Putamen (tissue), 1 donor: Measurements from ENCODE around the gene LIMS1.

ENCODE experiments used
- DNase-seq: peaks from one replicate; pipeline ENCODE4 v3.0.0-alpha.2; 2016; ENCODE audit warnings: low spot score

The LIMS1 gene

DNA sequence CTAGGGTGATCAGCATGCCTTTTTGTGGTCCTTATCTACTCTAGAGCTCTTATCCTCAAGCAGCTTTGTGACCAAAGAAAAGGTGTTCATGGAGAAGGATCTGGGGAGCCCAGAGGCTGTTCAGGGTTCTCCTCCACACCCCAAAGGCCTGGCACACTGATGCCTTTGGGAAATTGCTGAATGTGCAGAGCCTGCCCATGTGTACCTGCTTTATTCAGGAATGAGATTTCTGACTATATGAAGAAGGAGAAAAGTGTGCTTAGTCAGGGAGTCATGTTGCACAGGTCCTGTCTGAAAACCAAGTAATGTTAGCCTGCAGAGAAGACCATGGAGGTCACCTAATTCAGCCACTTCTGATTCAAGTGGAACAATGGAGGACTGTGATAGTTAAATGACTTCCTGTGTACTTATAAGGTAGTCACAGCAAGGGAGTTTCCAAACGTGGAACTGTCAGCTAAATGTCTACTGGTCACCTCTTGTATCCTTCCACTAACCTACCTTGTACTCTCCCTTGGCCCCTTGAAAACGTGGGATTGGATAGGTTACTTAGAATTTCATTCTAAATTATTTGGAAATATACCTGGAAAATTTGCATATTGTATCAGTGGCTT is 81.3 kb downstream of the LIMS1 start:
- DNase-seq = no peak

DNA sequence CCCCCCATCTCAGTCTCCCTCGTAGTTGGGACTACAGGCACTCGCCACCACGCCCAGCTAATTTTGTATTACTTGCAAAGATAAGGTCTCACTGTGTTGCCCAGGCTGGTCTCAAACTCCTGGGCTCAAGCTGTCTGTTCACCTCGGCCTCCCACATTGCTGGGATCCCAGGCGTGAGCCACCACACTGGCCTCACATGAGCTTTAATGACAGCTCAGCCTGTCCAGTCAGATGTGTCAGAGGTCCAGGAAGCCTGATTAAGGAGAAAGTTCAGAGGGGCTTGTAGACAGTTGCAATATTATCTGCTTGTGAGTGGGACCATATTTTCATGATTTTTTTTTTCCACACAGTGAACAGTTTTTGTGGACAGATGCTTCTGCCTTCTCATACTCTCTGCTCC is 82.0 kb downstream of the LIMS1 start:
- DNase-seq = no peak

DNA sequence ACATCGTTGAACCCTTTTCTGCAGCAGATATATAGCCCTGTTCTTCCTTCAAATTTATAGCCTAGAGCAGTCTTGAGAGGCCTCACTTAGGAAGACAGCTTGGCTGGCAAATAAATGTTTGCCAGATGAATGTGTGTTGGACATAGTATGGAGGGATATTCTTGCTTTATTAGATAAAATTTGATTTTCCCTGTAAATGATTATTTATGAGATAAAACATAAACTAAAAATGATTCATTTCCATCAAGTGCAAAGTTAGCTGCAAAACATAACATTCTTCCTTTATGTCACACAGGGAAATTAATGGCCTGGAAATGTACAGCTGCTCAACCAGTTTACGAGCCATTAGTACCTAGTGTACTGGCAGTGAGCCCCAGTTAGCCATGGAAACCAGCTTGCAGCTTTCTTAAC is 82.5 kb downstream of the LIMS1 start:
- DNase-seq = no peak

DNA sequence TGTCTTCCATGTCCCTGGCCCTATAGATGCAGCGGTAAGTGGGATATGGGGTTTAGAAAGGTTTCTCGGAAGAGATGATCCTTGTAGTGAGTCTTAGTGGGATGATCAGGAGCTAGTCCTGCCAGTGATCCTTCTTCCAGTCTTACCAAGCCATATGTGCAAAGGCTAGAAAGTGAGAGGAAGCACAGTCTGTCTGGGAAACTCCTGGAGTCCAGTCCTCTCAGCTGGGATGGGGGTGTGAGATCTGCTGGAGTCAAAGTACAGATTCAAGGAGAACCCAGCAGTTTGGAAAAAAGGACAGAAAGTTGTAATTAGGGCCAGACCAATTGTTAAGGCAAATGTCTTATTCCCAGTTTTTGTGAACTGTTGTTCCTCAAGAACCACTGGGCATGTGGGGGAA is 83.3 kb downstream of the LIMS1 start:
- DNase-seq = no peak

DNA sequence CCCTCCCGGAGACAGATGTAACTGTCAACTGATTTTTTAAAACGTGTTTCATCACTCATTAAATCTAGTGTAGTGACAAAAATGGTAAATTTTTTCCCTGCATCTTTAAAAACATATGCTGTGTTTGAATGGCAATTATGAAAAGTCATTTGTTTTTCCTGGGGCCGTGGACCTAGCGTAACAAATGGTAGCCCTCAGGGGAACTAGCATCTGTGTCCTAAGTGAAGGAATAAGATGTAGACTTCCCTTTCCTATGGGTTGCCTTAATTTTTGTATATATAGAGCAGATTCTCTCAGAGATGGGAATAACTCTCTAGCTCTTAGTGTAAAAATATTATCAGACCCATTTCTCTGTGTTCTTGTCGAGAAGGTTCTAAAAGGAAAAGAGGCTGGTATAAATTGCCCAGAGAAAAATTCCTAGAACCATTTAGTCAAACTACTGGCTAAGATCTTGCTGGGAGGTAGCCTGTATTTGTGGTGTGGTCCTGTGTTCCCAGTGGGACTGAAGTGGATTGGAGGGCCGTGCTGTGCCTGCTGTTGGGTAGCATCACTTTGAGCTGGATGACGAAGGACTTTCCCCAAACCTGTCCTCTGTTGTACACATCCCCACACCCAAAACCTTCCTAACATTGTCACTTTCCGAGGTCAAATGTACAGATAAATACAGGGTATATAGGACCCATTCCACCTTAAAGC is 85.8 kb downstream of the LIMS1 start:
- no peak for DNase-seq

DNA sequence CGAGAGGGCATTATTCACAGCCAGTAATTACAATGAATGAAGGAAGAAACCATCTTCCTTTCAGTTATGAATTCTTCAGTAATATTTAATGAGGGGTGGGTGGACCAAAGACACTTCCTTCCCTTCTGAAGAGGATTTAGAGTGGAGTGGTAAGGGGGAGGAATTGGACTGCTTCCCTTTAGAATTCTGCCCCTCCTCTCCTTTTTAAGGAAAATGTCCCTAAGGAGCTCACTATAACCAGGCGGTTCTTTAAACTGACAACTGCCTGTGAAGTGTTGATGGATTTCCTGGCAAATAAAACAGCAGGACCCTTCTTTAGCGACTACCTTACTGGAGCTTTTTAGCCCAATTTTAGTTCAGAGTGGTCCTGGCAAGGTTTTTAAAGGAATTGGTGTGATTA is 86.4 kb downstream of the LIMS1 start:
- DNase-seq = no peak

DNA sequence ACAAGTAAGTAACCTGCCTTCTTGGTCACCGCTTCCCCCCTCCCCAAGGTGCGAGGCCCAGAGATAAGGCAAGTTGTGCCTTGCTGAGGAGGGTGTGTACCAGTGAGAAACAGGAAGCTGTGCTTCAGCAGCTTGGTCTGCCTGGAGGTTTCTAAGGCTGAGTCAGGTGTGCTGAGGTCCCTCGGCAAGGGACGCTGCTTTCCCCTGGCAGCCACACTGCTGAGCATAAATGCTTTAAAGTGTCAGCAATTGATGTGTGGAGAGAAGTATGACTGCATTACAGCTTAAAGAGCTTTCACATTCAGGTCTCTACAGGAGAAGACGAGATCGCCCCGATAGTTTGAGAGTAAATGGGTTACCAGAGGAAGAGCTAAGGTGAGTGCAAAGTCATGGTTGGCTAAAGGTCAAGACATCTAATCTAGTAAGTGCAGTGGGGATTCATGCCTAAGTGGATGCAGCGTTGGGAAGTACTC is 86.9 kb downstream of the LIMS1 start:
- no peak for DNase-seq

DNA sequence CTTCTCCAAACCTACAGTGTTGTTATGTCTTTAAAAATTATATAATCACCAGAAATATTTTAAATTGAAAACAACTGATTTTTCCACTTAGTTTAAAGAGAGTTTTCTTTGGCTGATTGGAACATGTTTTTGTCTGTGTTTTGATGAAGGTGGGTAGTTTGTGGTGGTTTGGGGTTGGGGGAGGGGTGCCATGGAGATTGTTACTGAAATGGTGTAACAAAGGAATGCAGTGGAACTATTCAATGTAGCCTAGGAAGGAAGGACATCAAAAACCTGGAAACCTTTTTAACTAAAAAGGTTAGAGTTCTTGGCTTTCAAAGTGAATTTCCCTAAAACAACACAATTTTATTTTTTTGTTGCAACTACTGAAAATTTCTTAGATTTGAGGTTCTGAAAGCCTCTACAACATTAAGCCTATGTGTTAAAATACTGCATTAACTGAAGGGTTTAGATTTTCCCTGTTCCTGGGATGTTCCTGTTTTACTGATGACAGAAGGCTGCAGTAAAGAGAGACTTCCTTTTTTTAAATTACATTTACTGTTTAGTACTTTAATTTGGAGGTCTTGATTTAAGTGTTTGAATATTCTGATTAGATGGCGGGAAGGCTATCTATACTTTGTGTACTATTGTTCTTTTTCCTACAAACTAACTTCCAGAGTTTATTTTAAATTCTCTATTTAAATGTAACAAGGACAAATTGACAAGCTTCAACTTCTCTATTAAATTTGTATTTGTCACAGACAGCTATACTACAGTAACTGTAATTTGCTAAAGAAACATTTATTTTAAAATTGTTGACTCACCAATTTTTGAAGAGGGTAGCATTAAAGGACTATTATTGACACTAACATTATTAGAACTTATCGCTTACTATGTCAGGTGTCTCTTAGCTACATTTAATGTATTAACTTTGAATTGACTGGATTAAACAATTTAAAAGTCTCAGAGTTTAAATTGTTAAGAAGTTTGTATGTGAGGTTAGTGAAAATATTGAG is 87.7 kb downstream of the LIMS1 start:
- DNase-seq = no peak

DNA sequence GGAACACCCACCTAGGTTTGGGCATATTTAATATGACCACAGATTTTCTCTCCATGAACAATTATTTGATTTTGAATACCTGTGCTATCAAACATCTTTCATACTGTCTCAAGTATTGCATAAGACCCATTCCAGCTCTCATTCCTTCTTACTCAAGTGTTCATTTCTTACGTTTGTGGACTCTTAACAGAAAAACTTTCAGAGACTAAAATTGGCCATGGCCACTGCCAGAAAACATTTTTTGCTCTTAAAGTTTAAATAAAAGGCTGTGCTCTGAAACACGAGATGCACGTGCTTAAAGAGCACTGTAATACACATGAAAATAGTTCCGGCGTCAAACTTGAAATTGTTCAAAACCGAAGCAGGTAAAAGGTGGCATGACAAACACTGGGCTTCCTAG is 89.3 kb downstream of the LIMS1 start:
- no peak for DNase-seq

DNA sequence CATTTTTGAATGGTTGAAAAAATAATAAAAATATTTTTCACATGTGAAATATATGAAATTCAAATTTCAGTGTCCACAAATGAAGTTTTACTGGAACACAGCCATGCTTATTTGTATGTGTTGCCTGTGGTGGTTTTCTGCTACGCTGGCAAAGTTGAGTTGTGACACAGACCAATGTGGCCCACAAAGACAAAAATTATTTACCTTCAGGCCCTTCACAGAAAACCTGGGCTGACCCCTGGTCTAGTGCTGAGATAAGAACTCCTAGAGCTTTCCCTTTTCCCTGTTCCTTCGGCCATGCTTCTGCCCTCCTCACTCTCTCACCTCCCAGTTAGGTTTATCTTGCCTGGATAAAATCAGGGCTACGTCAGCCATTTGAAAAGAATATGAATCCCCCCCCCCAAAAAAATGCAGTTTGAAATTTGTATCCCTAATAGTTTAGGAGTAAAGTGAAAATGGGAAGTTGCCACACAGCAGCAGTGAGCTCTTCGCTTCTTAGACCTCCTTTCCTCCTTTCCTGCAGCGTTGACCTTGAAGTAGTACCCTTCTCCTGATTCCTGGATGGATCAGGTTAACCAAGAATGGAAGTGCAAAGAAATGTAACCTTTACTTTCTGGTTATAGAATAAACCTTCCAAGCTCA is 91.0 kb downstream of the LIMS1 start:
- no peak for DNase-seq

DNA sequence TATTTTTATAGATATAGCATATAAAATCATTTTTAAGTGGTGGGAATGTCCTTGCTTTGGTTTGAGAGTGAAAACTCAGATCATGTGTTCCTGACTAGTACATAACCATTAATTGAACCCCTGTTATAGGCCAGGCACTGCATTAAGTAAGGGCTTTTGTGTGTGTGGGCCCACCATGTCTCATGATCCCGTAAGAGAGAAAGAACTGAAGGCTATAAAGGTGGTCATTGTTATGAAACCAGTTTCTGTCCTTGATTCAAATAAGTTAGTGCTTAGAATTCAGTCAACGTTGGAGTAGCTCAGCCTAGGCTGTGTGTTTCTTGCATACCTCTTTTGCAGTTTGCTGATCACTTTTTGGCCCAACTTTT is 91.5 kb downstream of the LIMS1 start:
- no peak for DNase-seq

DNA sequence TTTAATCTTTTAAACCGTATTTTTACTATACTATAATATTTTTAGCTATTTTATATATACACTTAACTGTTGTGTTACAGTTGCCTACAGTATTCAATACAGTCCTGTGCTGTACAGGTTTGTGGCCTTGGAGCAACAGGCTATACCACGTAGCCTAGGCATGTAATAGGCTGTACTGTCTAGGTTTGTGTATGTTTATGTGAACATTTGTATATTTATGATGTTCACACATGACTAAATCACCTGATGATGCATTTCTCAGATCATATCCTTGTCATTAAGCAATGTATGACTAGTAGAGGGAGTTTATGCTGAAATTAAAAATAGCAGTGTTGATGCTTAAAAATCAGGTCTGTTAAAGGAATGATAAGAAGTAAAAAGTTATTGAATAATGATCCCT is 92.7 kb downstream of the LIMS1 start:
- no peak for DNase-seq

DNA sequence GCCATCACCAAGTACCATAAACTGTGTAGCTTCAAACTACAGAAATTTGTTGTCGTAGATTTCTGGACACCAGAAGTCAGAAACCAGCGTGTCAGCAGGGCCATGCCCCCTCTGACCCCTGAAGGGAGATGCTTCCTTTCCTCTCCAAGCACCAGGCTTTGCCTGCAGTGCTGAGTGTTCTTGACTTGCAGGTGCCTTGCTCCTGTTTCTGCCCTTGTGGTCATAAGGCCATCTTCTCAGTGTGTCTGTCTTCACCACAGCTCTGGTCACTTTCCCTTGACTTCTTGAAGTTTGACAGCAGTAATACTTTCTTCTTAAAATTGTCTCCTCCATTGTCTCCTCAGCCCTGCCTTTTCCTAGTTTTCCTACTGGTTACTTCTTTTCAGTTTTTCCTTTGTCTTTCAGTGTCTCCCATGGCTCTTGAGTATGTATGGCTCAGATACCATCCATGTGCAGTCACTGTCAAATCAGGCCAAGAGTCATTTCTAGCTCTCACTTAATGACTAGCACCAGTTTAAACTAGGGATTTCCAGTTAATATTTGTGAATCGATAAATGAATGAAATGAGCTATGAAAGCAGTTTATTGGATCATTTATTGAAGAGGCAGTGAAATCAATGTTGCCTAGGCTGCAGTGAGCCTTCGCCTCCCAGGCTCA is 93.8 kb downstream of the LIMS1 start:
- DNase-seq = no peak

DNA sequence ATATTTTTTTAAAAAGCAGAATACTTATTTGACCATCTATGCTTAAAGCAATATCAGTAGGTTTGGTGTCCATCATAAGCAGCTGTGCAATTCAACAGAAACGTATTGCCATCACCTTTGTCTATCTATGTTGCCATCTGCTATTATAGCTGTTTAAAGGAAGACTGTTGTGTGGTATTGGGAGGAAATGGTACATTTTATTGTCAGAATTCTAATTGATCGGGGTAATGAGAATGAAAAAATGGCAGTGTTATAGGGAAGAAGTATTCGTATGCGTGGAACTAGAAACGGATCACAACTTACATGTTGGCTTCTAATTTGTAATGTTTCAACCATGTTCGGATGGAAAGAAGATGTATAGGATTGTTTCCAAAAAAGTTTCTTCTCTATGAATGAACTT is 94.7 kb downstream of the LIMS1 start:
- DNase-seq = no peak

DNA sequence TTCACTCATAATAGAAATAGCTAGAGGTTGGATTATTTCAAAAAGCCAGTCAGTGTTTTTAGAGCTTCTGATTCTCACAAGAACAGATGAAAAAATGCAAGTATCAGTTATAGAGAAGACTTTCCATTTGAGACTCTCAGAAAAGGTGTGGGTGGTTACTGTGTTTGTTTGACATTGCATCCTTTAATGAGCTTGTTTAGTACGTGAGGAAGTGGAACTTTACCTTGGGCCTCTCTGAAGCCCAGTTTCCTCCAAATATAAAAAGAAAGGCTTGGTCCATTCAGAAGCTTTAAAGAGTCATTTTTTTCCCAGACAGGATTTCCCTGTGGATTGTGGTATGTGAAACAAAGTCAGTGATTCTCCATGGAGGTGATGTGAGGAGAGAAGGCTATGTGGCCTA is 95.1 kb downstream of the LIMS1 start:
- DNase-seq = no peak

DNA sequence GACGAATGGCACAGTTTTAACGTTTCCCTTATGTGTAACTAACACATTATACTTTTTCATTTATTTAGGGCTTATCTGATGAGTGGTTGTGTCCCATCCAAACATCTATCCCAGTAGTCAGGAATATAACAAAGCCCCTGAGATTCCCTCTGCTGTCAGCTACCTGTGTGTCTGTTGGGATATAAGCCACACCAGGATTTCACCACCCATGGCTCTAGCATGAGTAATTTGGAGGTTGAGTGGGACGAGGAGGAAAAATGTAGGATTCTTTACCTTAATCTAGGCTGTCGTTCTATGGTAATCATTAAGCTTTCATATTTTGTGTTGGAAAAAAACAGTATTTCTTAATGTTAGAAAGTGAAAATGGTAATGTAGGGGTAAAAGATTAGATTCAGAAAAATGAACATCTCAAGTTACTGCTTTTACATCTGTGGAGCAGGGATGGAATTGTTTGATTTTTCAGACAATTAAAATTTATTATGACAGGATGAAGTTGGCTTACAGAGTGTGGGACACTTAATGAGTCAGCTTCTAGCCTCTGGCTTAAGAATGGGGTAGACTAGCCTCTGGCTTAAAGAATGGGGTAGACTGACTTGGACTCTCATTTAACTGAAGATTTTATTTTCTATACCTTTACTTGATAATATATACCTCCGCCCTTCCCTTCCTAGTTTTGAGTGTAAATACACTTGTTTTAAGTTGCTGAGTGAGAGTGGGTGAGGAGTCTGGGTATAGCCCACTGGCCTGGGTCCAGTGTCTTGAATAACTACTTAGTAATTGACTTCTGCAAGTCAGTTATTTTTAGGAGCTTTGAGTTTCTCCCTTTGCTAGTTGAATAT is 96.5 kb downstream of the LIMS1 start:
- no peak for DNase-seq

DNA sequence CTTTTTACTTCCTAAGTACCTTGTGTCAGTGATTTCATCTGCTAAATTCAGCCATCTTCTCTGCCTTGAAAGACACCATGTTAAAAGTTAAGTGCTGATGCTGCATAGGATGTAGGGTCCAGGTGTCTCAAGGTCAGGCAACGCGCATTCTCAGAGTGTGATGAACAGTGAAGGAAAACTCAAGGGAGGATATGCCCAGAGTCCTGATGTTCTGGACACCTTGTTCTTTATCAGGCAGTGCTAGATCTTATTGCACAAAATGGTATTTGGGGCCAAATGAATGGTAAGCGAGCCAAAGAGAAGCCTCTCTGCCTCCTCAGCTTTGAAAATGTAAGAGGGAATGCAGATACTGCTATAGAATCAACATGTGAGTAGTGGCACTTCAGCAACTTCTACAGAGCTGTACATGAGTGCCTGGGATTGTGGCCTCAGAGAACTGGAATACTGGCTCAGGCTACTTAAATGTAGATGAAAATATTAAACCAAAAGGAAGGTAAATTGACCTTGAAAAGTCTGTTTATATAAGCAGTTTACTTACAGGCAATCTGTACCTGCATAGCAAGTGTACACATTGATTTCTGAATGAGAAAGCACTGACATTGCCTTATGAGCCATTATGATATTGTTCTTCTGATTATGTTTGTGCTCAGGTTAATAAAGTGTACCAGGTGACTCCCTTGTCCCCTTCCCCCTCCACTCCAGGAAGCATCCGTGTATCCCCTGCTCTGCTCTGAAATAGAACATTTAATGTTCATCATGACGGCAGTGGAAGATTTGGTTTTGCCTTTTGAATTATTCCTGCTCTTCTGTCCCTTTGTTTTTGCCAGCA is 98.3 kb downstream of the LIMS1 start:
- DNase-seq = no peak

DNA sequence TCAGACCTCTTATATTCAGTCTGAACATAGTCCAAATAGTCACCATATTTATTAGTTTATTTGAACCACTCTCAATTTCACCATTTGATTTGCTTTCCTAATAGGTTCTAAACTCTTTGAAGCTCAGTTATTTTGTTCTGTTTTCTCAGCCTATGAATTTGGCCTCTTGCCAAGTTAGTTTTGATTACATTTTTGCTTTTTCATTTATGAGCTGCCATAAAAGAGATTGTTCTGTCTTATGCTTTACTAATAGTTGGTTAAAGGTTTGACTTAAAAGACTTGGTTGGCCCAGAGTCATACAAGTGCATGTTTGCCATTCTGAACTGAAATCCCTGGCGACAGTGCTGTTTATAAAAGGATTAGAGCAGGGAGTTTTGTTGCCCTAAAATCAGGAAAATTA is 99.1 kb downstream of the LIMS1 start:
- no peak for DNase-seq

DNA sequence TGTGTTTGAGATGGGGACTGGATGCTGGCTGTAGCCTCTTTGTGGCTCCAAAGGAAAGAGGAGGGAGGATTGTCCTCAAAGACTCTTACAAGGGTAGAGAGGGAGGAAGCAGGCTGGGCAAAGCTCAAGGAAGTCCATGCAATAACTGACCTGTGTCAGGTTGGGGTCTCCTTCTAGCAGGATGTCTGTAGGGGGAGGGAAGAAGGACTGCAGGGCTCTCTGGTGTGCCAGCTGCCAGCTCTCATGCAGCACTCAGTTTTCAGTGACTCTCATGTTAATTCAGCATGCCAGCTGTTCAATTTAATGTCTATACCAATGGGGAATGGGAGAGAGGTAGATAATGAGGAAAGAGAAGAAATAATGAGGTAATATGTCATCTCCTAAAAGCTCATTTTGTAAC is 99.7 kb downstream of the LIMS1 start:
- DNase-seq = no peak

DNA sequence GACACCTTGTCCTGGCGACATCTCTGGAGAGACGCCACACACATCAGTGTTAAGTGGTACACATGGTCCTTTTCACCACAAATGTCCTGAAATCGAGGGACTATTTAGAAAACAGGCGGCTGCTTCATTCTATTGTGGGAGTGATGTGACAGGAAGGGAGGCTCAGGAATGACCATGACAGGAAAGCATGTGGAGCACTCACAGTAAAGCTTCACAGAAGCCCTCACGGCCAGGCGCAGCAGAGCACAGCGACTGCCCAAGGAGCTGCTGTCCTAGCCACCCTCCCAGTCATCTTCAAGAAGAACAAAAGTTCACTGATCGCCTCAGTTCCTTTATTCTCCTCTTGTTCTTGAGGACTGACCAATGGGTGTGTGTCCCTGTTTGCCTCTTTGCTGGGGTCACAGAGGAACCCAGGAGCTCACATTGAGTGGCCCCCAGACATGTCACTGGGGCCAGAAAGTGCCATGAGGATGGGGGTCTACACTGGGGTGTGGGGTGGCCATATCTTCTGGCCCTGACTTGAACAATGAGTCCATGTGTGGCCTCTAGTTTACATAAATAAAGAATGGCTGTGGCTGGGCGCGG is 100.4 kb downstream of the LIMS1 start:
- DNase-seq = no peak
